22Rv1 (cell line): Measurements from ENCODE around the gene POM121.
"Not testable (repeated sequence)": the region's sequence is repeated elsewhere in the genome, so short reads cannot be mapped to it uniquely, and the experiment has no call there.

ENCODE experiments used
- CTCF ChIP-seq: fragments of 450-650 bp; IDR thresholded peaks from 2 replicates; pipeline ENCODE4 v1.5.1; 2017; ENCODE audit warnings: mild to moderate bottlenecking
- ZFX ChIP-seq: fragments of 450-650 bp; IDR thresholded peaks from 2 replicates; pipeline ENCODE4 v1.6.1; 2017; ENCODE audit warnings: antibody characterized with exemption, borderline replicate concordance

GRCh38 chr7:72948714-72949113, 23.8 kb downstream of the POM121 start:
- TF ChIP-seq CTCF, ZFX: not testable (repeated sequence)
